Stimulated activated CD8-positive, alpha-beta memory T cell treated with anti-CD3 and anti-CD28 coated beads, Interleukin-2, amount 100 ng/mL, for 1 hour (primary cell): ENCODE measurements around the gene ZNF486.
"Not testable (repeated sequence)": the region's sequence is repeated elsewhere in the genome, so short reads cannot be mapped to it uniquely, and the experiment has no call there.

ENCODE experiments used
- DNase-seq, 2 donors: peaks; one replicate each; pipeline ENCODE4 v3.0.0-alpha.2; 2020; ENCODE audit warnings: low read depth in 2 of 2

Gene ZNF486

GRCh38 chr19:20167020-20167644, at the start of gene ZNF486:
ZNF486 (plus strand) TSS chr19:20167214; CDS start chr19:20167331, 117 bp downstream.
- DNase-seq, result peak; percentile 75 to 85

- not testable (repeated sequence) for DNase-seq
These were observed 48.8 kb upstream of the ZNF486 start for GRCh38 chr19:20118064-20118839.

GRCh38 chr19:20124879-20125278, 42.1 kb upstream of the ZNF486 start:
- DNase-seq, result no peak

- not testable (repeated sequence) for DNase-seq
These were observed 34.1 kb upstream of the ZNF486 start for GRCh38 chr19:20132933-20133332.

- not testable (repeated sequence) for DNase-seq
These were observed 29.3 kb upstream of the ZNF486 start for GRCh38 chr19:20137714-20138113.

DNA sequence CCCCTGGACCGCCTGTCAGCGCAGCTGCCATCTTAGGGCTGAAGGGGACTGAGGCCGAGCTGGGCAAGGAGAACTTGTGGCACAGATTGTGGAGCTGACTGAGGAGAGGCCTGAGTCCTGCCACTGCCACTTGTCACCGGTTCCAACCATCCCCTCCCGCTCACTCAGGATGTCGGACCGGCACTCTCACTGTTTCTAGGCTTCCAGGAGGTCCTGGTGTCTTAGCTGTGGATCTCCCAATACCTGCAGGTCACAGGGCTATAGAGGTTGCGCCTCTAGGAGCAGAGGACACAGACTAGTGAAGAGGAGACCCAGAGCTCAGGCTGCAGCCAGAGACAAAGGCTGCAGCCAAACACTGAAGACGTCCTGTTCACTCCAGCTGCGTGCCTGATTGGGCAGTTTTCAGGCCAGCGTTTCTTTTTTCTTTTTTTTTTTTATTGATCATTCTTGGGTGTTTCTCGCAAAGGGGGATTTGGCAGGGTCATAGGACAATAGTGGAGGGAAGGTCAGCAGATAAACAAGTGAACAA, 15.3 kb upstream of the ZNF486 start:
- no peak for DNase-seq

GRCh38 chr19:20152506-20152905, 14.5 kb upstream of the ZNF486 start:
- not testable (repeated sequence) for DNase-seq

DNA sequence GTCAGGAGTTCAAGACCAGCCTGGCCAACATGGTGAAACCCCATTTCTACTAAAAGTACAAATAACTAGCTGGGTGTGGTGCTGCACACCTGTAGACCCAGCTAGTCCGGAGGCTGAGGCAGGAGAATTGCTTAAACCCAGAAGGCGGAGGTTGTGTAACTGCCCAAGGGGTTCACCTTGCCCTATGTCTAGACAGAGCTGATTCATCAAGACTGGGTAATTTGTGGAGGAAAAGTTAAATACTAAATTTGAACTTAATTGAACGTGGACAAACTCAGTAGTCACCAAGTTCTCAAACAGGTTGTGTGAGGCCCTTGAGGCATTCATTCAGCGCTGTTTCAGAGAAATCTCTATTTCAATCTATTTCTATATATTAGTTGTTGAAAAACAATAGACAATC, 13.7 kb upstream of the ZNF486 start:
- no peak for DNase-seq

GRCh38 chr19:20154636-20155035, 12.4 kb upstream of the ZNF486 start:
- no peak for DNase-seq

GRCh38 chr19:20162821-20163220, 4.2 kb upstream of the ZNF486 start:
- DNase-seq, result no peak

- no peak for DNase-seq
These were observed 2.6 kb upstream of the ZNF486 start for GRCh38 chr19:20164456-20164855.

DNA sequence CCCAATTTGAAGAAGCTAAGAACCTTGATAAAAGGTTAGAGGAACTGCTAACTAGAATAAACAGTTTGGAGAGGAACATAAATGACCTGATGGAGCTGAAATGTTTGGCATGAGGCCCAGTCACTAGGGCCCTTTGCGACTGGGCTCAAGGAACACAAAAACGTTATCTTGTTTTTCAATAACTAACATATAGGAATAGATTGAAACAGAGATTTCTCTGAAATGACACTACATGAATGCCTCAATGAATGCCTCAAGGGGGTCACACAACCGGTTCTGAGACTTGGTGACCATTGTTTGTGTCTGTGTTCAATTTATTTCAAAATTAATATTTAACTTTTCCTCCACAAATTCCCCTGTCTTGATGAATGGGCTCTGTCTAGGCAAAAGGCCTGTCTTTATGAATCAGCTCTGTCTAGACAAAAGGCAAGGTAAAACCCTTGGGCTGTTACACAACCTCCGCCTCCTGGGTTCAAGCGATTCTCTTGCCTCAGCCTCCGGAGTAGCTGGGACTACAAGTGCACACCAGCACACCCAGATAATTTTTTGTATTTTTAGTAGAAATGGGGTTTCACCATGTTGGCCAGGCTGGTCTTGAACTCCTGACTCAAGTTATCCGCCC, 932 bp upstream of the ZNF486 start:
- DNase-seq, result no peak

GRCh38 chr19:20167651-20168122, 673 bp downstream of the ZNF486 start:
- DNase-seq, result no peak

DNA sequence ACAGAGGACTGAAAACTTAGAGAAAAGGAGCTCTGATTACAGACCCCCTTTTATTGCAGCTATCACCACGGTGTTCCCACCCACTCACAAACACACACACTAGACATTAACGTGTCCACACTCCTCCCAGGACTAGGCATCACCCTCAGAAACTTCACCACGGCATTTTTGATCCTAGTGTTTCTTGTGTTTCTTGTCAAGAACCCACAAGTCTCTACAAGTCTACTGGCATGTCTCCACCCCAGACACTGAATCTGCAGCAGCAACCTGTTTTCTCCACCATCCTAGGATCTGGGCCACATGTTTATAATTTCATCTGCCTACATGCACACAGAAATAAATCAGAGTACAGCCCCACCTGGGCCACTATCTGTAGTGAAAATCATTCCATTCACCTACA, 4.3 kb downstream of the ZNF486 start:
- no peak for DNase-seq

- not testable (repeated sequence) for DNase-seq
These were observed 8.8 kb downstream of the ZNF486 start for GRCh38 chr19:20175848-20176247.

DNA sequence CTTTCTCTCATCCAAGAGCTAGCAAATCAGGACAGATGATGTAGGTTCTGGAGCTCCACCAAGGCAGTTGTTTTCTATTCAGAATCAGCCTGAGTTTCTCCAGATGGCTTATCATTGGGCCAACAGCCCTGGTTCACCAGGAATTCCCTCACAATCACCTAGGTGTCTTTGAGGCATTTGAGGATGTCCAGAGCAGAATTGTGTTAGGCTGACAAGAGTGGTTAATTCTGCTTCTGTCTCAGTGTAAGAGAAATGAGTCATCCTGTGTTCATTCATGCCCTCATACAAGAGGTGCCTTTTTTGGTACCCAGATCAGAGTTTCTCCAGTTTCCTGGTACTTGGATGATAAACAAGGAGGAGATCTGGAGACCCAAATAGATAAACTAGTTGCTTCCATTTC, 12.9 kb downstream of the ZNF486 start:
- DNase-seq, result not testable (repeated sequence)

DNA sequence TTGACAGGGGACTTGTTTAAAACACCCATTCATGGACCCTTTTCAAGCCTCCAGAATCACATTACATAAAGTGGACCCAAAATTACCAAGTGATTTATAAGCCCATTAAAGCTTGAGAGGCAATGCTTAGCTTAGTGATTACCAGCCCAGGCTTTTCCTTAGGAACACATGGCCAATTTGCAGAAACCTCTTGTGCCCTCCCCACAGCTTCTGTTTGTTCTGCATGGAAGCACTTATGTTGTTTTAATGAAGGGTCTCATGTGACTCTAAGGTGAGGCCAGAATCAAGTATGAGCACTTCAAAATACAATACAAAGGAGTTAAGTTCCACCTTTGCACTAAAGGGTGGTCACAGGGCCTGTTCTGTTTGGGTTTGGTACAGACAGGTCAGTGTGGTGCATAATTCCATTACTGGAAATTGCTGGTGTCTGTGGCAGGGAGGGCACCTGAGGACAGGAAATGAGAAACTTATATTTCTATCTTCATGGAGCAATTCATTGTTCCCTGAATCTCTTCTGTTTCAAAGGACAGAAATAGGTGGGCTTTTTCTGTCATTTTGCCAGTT, 15.3 kb downstream of the ZNF486 start:
- DNase-seq, result no peak

DNA sequence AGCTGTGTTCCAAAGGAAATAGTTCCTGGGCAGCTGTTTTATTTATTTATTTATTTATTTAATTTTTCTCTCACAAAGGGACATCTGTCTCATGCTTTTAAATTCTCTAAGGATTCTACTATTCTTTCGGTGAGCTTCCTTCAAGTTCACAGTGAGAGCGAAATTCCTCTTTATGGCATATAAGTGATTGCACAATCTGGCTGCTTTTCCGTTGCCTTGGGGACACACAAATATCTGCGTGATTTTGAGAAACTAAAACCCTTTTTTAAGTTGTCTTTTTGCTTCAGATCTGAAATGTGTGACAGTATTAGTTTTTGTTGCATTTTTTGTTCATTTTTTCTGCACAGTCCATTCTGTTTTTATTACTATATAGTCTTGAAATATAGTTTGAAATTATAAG, 19.2 kb downstream of the ZNF486 start:
- DNase-seq, result no peak

- no peak for DNase-seq
These were observed 30.7 kb downstream of the ZNF486 start for GRCh38 chr19:20197747-20198146.

DNA sequence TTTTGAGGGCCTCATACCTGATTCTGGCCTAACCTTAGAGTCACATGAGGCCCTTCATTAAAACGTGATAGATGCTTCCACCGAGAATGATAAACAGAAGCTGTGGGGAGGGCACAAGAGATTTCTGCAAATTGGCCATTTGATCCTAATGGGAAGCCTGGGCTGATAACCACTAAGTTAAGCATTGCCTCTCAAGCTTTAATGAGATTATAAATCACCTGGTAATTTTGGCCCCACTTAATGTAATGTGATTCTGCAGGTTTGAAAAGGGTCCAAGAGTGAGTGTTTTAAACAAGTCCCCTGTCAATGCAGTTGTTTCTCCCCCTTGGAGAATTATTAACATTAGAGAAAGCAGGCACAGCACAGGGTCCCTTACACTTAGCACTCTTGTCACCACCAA, 42.0 kb downstream of the ZNF486 start:
- DNase-seq, result no peak

- DNase-seq, result not testable (repeated sequence)
These were observed 47.4 kb downstream of the ZNF486 start for GRCh38 chr19:20214366-20214765.

DNA sequence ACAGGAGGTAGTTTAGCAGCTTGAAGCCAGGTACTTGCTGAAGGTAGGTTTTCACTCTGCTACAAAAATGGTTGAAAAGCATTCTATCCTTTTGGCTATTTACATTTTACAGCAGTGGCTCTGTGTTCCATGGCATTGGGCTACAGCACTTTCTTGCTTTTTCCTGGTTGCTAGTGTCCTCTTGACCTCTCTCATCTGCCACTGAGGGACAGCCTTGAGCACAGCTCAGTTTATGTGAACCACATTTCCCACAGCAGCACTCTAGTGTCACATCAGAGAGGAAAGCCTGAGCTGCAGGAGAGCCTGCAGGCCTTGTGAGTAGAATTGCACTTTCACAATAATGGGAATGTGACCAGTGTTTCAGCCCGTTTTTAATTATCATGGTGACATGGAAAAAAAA, 54.6 kb downstream of the ZNF486 start:
- not testable (repeated sequence) for DNase-seq
